Keratinocyte (primary cell): ENCODE measurements around the gene USH2A. TPM values are rescaled to one million over a fixed set of nuclear protein-coding genes. Genes with fewer than 3 reads are reported as not detected.

Experiments used
- DNase-seq: peaks from one replicate; pipeline ENCODE4 v3.0.0-alpha.2; 2011; ENCODE audit warnings: low read depth, missing footprints, low spot score
- FAIRE-seq: peaks from 2 replicates; lab custom pipeline; 2011; peaks lifted over from hg19 to GRCh38; lab: Jason Lieb, UNC
- H2AFZ ChIP-seq: 2 replicates; pipeline ENCODE4 v1.6.0; 2012; ENCODE audit warnings: low read length, control low read depth, inconsistent platforms; ENCODE audit not compliant: control insufficient read depth
- H3K27ac ChIP-seq: 2 replicates; pipeline ENCODE4 v1.5.1; 2011; ENCODE audit warnings: low read length; ENCODE audit not compliant: control insufficient read depth, insufficient read depth
- H3K27me3 ChIP-seq: 3 replicates; pipeline ENCODE4 v1.6.0; 2011; ENCODE audit warnings: low read length; ENCODE audit not compliant: control insufficient read depth, insufficient read depth; ENCODE audit errors: extremely low read depth
- H3K36me3 ChIP-seq, 2 experiments: 2 replicates in 1 of 2; 3 replicates in 1 of 2; pipeline ENCODE4 v1.5.1; 2011; ENCODE audit warnings: low read length in 2 of 2, mild to moderate bottlenecking in 1 of 2; ENCODE audit not compliant: control insufficient read depth in 2 of 2, insufficient read depth in 2 of 2; ENCODE audit errors: extremely low read depth in 1 of 2
- H3K4me1 ChIP-seq: 3 replicates; pipeline ENCODE4 v1.5.1; 2011; ENCODE audit warnings: low read length; ENCODE audit not compliant: control insufficient read depth, insufficient read depth; ENCODE audit errors: extremely low read depth
- H3K4me2 ChIP-seq: 3 replicates; pipeline ENCODE4 v1.6.0; 2011; ENCODE audit warnings: low read depth, low read length; ENCODE audit not compliant: control insufficient read depth, insufficient read depth; ENCODE audit errors: extremely low read depth
- H3K4me3 ChIP-seq, 3 experiments: fragments of 200-600 bp in 1 of 3; sonication (generic) in 1 of 3; 2 replicates in 2 of 3; 3 replicates in 1 of 3; pipeline ENCODE4 v1.5.1; 2011 to 2016; ENCODE audit warnings: low read length in 3 of 3, mild to moderate bottlenecking in 3 of 3, control low read depth in 2 of 3, inconsistent platforms in 1 of 3, low read depth in 1 of 3, mixed read lengths in 1 of 3, mixed run types in 1 of 3, moderate library complexity in 1 of 3; ENCODE audit not compliant: control insufficient read depth in 2 of 3, insufficient read depth in 2 of 3; ENCODE audit errors: extremely low read depth in 1 of 3
- H3K79me2 ChIP-seq: 2 replicates; pipeline ENCODE4 v1.6.0; 2012; ENCODE audit warnings: low read length; ENCODE audit not compliant: control insufficient read depth, insufficient read depth
- H3K9ac ChIP-seq: 3 replicates; pipeline ENCODE4 v1.6.0; 2011; ENCODE audit warnings: low read length; ENCODE audit not compliant: control insufficient read depth, insufficient read depth; ENCODE audit errors: extremely low read depth
- H3K9me1 ChIP-seq: 3 replicates; pipeline ENCODE4 v1.6.0; 2011; ENCODE audit warnings: low read length; ENCODE audit not compliant: control insufficient read depth, insufficient read depth; ENCODE audit errors: extremely low read depth
- H3K9me3 ChIP-seq: 2 replicates; pipeline ENCODE4 v1.5.1; 2012; ENCODE audit warnings: low read depth, low read length; ENCODE audit not compliant: control insufficient read depth
- H4K20me1 ChIP-seq: 3 replicates; pipeline ENCODE4 v1.6.0; 2011; ENCODE audit warnings: low read length; ENCODE audit not compliant: control insufficient read depth, insufficient read depth; ENCODE audit errors: extremely low read depth
- EZH2 ChIP-seq: IDR thresholded peaks from one replicate; pipeline ENCODE4 v1.6.1; 2012; ENCODE audit warnings: inconsistent platforms, mild to moderate bottlenecking, low read length, moderate library complexity
- dilution Hi-C: fragments of 300-500 bp; cut with MboI; formaldehyde crosslinking; loops from one replicate; pipeline ENCODE4 v1.7.0; 2020; ENCODE audit warnings: low sequenced_read_pairs; ENCODE audit not compliant: extremely low pct_ligation_motif_present
- polyA plus RNA-seq, 5 experiments: library from polyadenylated mRNA; depleted of rRNA in 3 of 5; stranded (reverse) in 3 of 5; stranded (forward) in 1 of 5; unstranded in 1 of 5; fragments of >200 nt; gene quantifications; 1 replicate in 1 of 5; 2 replicates in 3 of 5; 3 replicates in 1 of 5; pipeline versions ENCODE4 v1.2.1 to v1.2.3, GENCODE V29; 2011 to 2012; ENCODE audit warnings: missing spikeins in 2 of 5, low read depth in 1 of 5, low replicate concordance in 1 of 5
- TF ChIP-seq, protein P1 (sequence below), 3 experiments: IDR thresholded peaks in 1 of 3; conservative IDR thresholded peaks in 1 of 3; optimal IDR thresholded peaks in 1 of 3; 2 replicates in 2 of 3; 3 replicates in 1 of 3; pipeline versions ENCODE3 to v1.5.1; 2011; ENCODE audit warnings: low read length in 3 of 3, mild to moderate bottlenecking in 3 of 3, moderate library complexity in 2 of 3, control low read depth in 1 of 3, inconsistent platforms in 1 of 3; ENCODE audit not compliant: insufficient read depth in 2 of 3; ENCODE audit errors: extremely low read depth in 1 of 3

The USH2A gene
- polyA plus RNA-seq, 1 donor (not counting 4 experiments of a cell fraction or from before 2014, with no cell fraction given): not detected

DNA sequence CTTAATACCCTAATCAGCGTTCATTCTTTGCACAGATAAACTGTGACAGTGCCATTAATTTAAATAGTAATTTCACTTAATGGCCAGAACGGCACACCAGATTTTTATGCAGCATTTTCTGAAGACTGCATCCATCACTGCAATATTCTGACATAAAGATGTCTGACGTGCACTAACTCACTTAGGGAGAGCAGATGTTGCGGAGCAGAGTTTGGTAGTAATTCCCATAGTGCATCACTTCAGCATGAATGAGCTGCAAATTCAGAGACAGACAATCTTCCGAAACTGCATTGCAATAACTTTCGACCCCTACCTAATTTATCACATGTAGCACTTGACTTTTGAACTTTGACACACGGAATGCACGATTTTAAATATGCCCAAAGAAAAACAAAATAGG is 630.8 kb downstream of the USH2A start:
- TF ChIP-seq, protein P1, sequence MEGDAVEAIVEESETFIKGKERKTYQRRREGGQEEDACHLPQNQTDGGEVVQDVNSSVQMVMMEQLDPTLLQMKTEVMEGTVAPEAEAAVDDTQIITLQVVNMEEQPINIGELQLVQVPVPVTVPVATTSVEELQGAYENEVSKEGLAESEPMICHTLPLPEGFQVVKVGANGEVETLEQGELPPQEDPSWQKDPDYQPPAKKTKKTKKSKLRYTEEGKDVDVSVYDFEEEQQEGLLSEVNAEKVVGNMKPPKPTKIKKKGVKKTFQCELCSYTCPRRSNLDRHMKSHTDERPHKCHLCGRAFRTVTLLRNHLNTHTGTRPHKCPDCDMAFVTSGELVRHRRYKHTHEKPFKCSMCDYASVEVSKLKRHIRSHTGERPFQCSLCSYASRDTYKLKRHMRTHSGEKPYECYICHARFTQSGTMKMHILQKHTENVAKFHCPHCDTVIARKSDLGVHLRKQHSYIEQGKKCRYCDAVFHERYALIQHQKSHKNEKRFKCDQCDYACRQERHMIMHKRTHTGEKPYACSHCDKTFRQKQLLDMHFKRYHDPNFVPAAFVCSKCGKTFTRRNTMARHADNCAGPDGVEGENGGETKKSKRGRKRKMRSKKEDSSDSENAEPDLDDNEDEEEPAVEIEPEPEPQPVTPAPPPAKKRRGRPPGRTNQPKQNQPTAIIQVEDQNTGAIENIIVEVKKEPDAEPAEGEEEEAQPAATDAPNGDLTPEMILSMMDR (optimal IDR thresholded peaks at IDR 0.05 in 1 of 3, IDR thresholded peaks at IDR 0.05 in 1 of 3, conservative IDR thresholded peaks at IDR 0.05 in 1 of 3; ENCODE audit: extremely low read depth in 1 of 3, insufficient read depth in 2 of 3, low read length in 3 of 3): no peak
- TF ChIP-seq EZH2: no peak

DNA sequence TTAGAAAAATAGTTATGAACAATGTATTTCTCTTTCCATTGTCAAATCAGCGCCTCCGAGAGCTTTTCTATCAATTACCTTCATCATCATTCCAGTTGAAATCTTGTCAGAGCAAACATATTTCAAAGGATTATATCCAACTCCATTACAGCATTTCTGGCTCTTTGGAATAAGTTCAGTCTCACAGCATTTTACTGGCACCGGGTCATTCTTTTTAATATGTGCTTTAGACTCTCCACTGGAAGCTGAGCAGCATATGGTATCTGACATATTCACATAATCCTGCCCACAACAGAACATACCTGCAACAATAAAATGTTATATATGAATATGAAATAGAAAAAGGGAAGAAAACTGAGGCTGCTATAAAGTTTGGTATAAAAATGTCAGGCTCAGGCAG is 633.3 kb downstream of the USH2A start:
- TF ChIP-seq, protein P1 (optimal IDR thresholded peaks at IDR 0.05 in 1 of 3, IDR thresholded peaks at IDR 0.05 in 1 of 3, conservative IDR thresholded peaks at IDR 0.05 in 1 of 3; ENCODE audit: extremely low read depth in 1 of 3, insufficient read depth in 2 of 3, low read length in 3 of 3): no peak
- no peak for TF ChIP-seq EZH2
- no peaks in the 10 kb centered on the region for H3K9me1 ChIP-seq
- H3K9me3 ChIP-seq: no peaks in the 10 kb centered on the region
- H2AFZ ChIP-seq: no peak overlapping the region
- FAIRE-seq: no peak
- H3K4me3 ChIP-seq: no peak overlapping the region
- H3K4me2 ChIP-seq: no peak overlapping the region
- no peaks in the 10 kb centered on the region for H3K27me3 ChIP-seq
- no peak for DNase-seq
- no peaks in the 10 kb centered on the region for H3K79me2 ChIP-seq
- no peaks in the 10 kb centered on the region for H3K4me1 ChIP-seq
- no peaks in the 10 kb centered on the region for H3K36me3 ChIP-seq
- H3K27ac ChIP-seq: no peak overlapping the region
- no peaks in the 10 kb centered on the region for H4K20me1 ChIP-seq
- no peak overlapping the region for H3K9ac ChIP-seq
- dilution Hi-C loops: no loop called here

More for the DNA sequence above, 630.8 kb downstream of the USH2A start:
- Histone ChIP-seq H3K9ac (no peak overlapping the region), H3K4me3 (no peak overlapping the region), H3K4me2 (no peak overlapping the region), H3K36me3 (no peaks in the 10 kb centered on the region), H3K9me1 (no peaks in the 10 kb centered on the region), H3K9me3 (no peaks in the 10 kb centered on the region), H3K4me1 (no peaks in the 10 kb centered on the region), H2AFZ (no peak overlapping the region), H3K27ac (no peak overlapping the region), H3K27me3 (no peaks in the 10 kb centered on the region), H4K20me1 (no peaks in the 10 kb centered on the region), H3K79me2 (no peaks in the 10 kb centered on the region)
- dilution Hi-C loops: no loop called here
- FAIRE-seq (no peak), DNase-seq (no peak)
